HUES64 (cell line): ENCODE measurements around the gene ARHGAP23.
A peak's percentile ranks its signal among the peaks of the same experiment; 100 is the strongest.

Experiments
- H3K27ac ChIP-seq: 2 replicates; pipeline ENCODE4 v1.7.0; 2013; ENCODE audit warnings: low read depth, low read length, inconsistent platforms
- H3K27me3 ChIP-seq: 2 replicates; pipeline ENCODE4 v1.6.1; 2013; ENCODE audit warnings: mild to moderate bottlenecking, low read length; ENCODE audit not compliant: insufficient read depth
- H3K36me3 ChIP-seq: 2 replicates; pipeline ENCODE4 v1.6.1; 2013; ENCODE audit warnings: mild to moderate bottlenecking, low read length; ENCODE audit not compliant: insufficient read depth
- H3K4me1 ChIP-seq: 2 replicates; pipeline ENCODE4 v1.6.1; 2013; ENCODE audit warnings: mild to moderate bottlenecking, low read length, moderate library complexity; ENCODE audit not compliant: insufficient read depth
- H3K4me3 ChIP-seq: 2 replicates; pipeline ENCODE4 v1.5.1; 2013; ENCODE audit warnings: mild to moderate bottlenecking, low read length, moderate library complexity
- H3K9ac ChIP-seq: 2 replicates; pipeline ENCODE4 v1.6.1; 2013; ENCODE audit warnings: mild to moderate bottlenecking, low read depth, low read length
- H3K9me3 ChIP-seq: 2 replicates; pipeline ENCODE4 v1.6.1; 2013; ENCODE audit warnings: low read depth, low read length; ENCODE audit not compliant: insufficient read depth
- WGBS: fragments of 150-250, 120-280 bp; methylation state at CpG from one replicate; pipeline ENCODE4 v1.1.7; 2013; ENCODE audit warnings: missing lambda C conversion rate; 5-methylcytosine and 5-hydroxymethylcytosine counted together

The ARHGAP23 gene

DNA sequence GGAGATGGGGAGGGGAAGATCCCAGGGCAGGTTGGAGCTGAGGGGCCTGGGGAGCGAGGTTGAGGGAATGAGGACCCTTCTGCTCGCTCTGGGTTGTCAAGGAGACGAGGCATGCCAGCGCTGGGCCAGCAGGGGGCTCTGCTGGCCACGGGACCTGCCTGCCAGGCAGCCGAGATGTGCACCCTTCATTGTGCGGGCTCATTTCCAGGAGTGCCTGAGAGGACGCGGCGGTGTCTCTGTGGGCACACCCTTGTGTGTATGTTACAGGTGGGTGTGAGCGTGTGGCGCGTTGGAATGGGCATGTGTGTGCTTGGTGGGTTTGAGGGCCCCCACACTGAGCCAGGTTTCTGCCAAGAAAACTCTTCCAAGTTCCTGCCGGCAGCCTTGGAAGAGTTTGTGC is 15.9 kb downstream of the ARHGAP23 start:
- Histone ChIP-seq H3K9me3 (no peaks in the 10 kb centered on the region), H3K27ac (0 out of 2 replicates have a peak overlapping the region, but pooled peaks have one; percentile 23), H3K36me3 (no peaks in the 10 kb centered on the region), H3K4me3 (no peak overlapping the region), H3K27me3 (no peaks in the 10 kb centered on the region), H3K9ac (no peak overlapping the region), H3K4me1 (peaks cover 28% of the 10 kb centered on the region)
- WGBS = 31% methylated on average over 14 of the region's 14 CpGs

DNA sequence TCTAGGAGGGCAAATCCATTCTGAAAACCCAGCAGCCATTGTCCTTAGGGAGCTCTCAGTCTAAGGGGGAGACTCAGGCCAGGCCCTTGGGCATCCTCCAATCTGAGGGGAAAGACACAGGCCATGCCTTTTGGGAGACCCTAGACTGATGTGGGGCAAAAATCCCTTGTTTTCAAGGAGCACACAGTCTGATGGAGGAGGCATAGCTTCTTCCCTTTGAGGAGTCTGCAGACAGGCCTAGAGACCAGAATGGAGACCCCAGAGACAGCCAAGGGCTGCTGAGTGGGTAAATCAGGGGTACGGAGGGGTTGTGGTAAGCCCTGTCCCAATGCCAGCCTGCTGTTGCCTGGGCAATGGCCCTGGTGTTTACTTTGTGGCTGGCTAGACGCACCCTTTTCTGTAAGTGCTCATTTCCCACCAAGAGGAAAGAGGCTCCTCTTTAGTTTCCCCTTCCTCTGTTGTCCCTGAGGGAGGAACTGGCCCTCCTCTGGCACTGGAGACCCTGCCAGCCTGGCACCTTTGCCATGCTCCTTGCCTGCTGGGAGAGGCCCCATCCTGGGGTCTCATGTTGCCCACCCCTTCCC is 19.3 kb downstream of the ARHGAP23 start:
- H3K9ac ChIP-seq = no peak overlapping the region

DNA sequence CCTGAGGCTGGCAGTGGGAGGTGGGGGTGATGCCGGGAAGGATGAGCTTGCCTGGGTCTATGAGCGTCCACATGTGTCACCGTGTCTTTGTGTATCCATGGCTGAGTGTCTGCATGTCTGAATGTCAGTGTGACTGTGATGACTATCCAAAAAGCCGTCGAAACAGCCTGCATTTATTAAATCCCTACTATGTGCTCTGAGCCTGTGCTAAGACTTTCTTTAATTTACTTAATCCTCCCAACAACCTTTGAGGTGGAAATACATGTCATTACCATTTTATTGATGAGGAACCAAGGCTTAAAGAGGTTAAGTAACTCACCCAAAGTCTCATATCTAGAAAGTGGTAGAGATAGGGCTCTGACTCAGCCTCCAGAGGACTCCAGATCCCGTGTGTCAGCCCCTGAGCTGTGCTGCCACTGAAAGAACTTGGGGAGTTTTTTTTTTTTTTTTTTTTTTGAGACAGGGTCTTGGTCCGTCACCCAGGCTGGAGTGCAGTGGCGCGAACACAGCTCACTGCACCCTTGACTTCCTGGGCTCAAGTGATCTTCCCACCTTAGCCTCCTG is 20.0 kb downstream of the ARHGAP23 start:
- Histone ChIP-seq H3K27ac (0 out of 2 replicates have a peak overlapping the region, but pooled peaks have one; percentile 54), H3K4me1 (peaks cover 47% of the 10 kb centered on the region), H3K4me3 (no peak overlapping the region), H3K27me3 (no peaks in the 10 kb centered on the region), H3K36me3 (no peaks in the 10 kb centered on the region), H3K9me3 (no peaks in the 10 kb centered on the region), H3K9ac (no peak overlapping the region)
- WGBS = 74% methylated on average over 9 of the region's 9 CpGs

More for the DNA sequence above, 19.3 kb downstream of the ARHGAP23 start:
- Histone ChIP-seq H3K27ac (peak overlapping the region; percentile 54; the same call in 1 of the 2 replicates), H3K4me3 (no peak overlapping the region), H3K9me3 (no peaks in the 10 kb centered on the region), H3K4me1 (peaks cover 41% of the 10 kb centered on the region), H3K36me3 (no peaks in the 10 kb centered on the region), H3K27me3 (no peaks in the 10 kb centered on the region)
- 86% methylated on average over 2 of the region's 2 CpGs for WGBS

DNA sequence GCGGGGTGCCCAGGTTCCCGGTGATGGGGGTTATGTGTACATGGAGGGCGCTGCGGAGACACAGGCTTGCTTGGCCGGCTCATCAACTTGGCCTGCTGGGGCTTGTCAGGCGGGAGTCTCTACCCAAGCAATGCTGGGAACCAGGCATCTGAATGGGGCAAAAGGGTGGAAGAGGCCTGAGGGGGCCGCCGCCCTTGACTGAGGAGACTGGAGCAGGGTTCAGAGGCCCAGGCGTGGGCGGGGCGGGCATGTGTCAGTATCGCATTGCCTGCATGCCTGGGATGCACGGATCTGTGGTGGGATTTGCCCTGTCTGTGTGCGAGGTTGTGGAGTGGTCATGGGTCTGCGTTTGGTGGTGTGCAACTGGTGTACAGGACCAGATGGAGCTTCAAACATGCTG is 21.1 kb downstream of the ARHGAP23 start:
- peaks cover 49% of the 10 kb centered on the region for H3K4me1 ChIP-seq
- H3K27ac ChIP-seq = peak overlapping the region; percentile 97
- no peaks in the 10 kb centered on the region for H3K27me3 ChIP-seq
- H3K9me3 ChIP-seq = no peaks in the 10 kb centered on the region
- 68% methylated on average over 15 of the region's 15 CpGs for WGBS
- no peak overlapping the region for H3K4me3 ChIP-seq
- H3K9ac ChIP-seq = no peak overlapping the region
- H3K36me3 ChIP-seq = no peaks in the 10 kb centered on the region

DNA sequence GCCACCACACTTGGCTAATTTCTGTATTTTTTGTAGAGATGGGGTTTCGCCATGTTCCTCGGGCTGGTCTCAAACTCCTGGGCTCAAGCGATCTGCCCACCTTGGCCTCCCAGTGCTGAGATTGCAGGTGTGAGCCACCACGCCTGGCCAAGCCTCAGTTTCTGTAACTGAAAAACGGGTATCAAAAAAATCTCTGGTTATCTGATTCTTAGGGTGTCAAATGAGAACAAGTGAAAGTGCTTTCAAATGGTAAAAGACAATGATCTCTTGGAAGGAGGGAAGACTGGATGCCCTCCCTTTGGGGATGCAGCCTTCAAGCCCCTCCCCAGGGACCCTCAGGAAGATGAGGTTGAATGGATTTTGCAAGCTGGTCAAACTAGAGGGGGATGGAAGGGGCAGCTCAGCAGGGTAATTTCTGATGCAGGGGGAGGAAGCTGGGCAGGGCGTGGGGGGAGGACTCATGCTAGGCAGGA is 22.3 kb downstream of the ARHGAP23 start:
- Histone ChIP-seq H3K4me3 (peak overlapping the region; percentile 59; the same call in 1 of the 2 replicates), H3K36me3 (no peaks in the 10 kb centered on the region), H3K27ac (peak overlapping the region; percentile 97), H3K9ac (peak overlapping the region; percentile 86), H3K27me3 (no peaks in the 10 kb centered on the region), H3K4me1 (peaks cover 60% of the 10 kb centered on the region), H3K9me3 (no peaks in the 10 kb centered on the region)
- 48% methylated on average over 6 of the region's 6 CpGs for WGBS

DNA sequence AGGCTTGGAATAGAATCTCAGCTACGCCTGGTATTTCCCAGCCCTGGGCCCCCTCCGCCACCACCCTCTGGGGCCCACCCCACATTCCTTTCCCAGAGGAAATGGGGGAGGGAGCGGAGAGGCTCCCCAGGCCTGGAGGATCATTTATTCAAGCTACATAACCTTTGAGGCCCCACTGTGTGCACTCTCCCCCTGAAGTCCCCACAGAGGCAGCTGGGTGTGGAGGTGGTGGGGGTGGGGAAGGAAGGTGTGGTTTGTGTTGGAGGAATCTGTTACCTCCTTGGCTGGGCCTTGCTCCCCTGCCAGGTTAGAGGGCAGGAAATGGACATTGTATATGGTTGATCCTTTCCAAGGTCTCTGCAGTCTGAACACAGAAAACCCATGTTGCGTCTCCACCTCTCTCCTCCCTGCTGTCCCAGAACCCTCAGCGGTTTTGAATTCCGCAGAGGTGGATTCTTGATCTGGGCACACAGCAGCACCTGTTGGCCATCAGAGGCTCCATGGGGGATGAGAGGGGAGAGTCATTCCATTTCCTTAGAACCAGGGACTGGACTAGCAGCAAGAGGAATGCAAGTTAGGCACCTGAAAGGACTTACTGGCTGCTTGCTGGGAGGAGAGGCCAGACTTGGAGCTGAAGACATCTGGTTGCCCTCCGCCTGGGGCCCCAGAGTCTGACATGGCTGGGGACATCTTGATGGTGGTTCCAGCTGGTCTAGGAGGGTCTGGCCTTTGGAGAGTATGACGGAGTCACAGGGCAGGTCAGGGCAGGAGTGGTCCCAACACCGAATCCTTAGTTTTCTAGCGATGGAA is 23.0 kb downstream of the ARHGAP23 start:
- H3K4me1 ChIP-seq = peaks cover 67% of the 10 kb centered on the region
- 3% methylated on average over 9 of the region's 10 CpGs for WGBS
- H3K9me3 ChIP-seq = no peaks in the 10 kb centered on the region
- H3K27me3 ChIP-seq = no peaks in the 10 kb centered on the region
- H3K27ac ChIP-seq = peak overlapping the region; percentile 97
- H3K36me3 ChIP-seq = no peaks in the 10 kb centered on the region
- H3K9ac ChIP-seq = peak overlapping the region; percentile 86
- H3K4me3 ChIP-seq = peak overlapping the region; percentile 59

DNA sequence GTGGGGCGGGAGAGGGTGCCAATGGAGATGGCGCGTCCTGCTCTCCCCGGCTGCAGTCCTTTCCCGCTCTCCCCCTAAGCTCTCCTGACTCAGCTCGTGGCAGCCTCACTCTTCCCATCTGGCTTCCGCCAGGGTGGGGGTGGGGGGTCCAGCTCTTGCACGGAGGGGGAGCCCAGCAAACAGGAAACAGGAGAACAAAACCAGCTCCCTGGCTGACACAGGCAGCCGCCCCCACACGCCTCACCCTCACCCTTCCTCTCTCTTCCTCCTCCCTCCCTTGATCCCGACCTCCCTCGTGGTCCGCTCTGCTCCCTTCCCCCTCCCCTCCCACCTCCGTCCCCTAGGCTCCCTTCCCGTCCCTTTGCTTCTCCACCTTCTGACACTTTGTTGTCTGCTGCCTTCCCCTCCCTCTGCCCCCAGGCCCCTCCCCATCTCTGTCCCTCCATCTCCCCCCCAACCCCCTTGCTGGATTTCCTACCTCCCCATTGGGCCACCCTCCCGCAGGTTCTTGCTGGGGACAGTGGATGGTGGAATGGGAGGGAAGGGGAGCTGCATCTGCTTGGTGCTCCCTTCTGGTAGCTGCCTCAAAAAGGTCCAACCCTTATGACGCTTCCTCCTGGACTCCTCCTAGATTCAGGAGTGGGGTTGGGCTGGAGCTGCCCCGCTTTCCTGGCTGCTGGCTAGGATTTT is 23.7 kb downstream of the ARHGAP23 start:
- peak overlapping the region; percentile 59 for H3K4me3 ChIP-seq
- H3K4me1 ChIP-seq = peaks cover 72% of the 10 kb centered on the region
- no peaks in the 10 kb centered on the region for H3K9me3 ChIP-seq
- H3K27me3 ChIP-seq = no peaks in the 10 kb centered on the region
- peak overlapping the region; percentile 97 for H3K27ac ChIP-seq
- H3K9ac ChIP-seq = peak overlapping the region; percentile 86
- WGBS = 7% methylated on average over 15 of the region's 18 CpGs
- no peaks in the 10 kb centered on the region for H3K36me3 ChIP-seq

DNA sequence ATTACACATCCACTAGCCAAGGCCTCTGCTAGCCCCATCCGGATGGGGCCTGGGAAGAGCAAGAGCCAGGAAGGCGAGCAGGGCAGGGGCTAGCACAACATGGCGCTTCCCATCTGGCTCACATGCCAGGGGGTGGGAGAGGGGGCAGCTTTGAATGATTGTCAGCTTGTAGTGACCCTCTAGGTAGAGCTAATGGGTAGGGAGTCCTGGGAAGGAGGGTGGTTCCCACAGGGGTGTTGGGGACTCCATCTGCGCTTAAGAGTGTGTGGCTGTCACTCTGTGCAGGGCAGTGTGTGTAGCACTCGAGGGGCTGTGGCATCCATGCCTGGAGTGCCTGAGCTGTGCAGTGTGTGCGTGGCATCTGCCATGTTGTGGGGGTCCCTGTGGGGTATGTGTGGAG is 24.5 kb downstream of the ARHGAP23 start:
- Histone ChIP-seq H3K27ac (peak overlapping the region; percentile 97), H3K36me3 (no peaks in the 10 kb centered on the region), H3K4me1 (peaks cover 68% of the 10 kb centered on the region), H3K4me3 (peak overlapping the region; percentile 59), H3K9me3 (no peaks in the 10 kb centered on the region), H3K9ac (peak overlapping the region; percentile 52), H3K27me3 (no peaks in the 10 kb centered on the region)
- WGBS = 67% methylated on average over 6 of the region's 6 CpGs

DNA sequence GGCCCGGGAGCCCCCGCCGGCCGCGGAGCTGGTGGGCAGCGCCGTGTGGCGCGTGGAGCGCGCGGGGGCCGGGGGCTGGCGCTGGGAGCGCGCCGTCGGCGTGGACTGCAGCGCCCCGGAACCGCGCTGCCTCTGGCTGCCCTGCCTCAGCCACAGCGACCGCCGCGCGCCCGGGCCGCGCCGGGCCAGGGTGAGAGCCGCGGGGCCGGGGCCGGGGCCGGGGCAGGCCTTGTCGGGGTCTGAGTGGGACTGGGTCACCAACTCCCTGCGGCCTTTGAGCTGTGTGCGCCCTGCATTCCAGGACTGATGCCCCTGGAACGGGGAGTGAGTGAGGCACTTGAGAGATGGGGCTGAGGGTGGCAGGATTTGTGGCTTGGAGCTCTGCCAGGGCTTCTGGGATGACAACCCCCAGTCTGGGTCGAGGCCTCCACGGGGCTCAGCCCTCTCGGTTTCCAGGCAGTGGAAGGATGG is 25.7 kb downstream of the ARHGAP23 start:
- Histone ChIP-seq H3K36me3 (peaks cover 9% of the 10 kb centered on the region), H3K27me3 (no peaks in the 10 kb centered on the region), H3K4me1 (peaks cover 60% of the 10 kb centered on the region), H3K9me3 (no peaks in the 10 kb centered on the region), H3K9ac (peak overlapping the region; percentile 51; the same call in 1 of the 2 replicates), H3K27ac (0 out of 2 replicates have a peak overlapping the region, but pooled peaks have one; percentile 6), H3K4me3 (peak overlapping the region; percentile 59)
- WGBS = 3% methylated on average over 44 of the region's 44 CpGs

DNA sequence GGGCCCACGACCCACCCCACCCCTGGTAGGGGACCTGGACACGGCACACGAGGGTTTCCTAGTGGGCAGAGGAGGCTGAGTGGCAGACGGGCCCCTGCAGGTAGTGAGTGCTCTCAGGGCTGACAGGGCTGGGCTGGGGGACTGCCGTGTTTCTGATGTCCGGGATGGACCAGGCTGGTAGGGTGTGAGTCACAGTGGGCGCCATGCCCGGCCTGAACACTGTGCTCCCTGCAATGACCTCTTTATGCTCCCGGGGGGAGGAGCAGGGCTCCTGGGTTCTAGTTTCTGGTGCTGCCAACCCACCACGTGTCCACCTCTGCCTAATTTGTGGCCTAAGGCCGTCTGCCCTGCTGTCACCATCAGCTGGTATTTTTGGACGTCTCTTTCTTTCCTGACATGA is 26.3 kb downstream of the ARHGAP23 start:
- Histone ChIP-seq H3K36me3 (peaks cover 15% of the 10 kb centered on the region), H3K4me3 (peak overlapping the region; percentile 59), H3K9ac (peak overlapping the region; percentile 51; the same call in 1 of the 2 replicates), H3K9me3 (no peaks in the 10 kb centered on the region), H3K27me3 (no peaks in the 10 kb centered on the region), H3K27ac (peak overlapping the region; percentile 6; the same call in 1 of the 2 replicates), H3K4me1 (peaks cover 55% of the 10 kb centered on the region)
- 34% methylated on average over 12 of the region's 12 CpGs for WGBS
